GM13976 (cell line): Measurements from ENCODE around the gene FHOD3.
"Not testable (repeated sequence)": the region's sequence is repeated elsewhere in the genome, so short reads cannot be mapped to it uniquely, and the experiment has no call there.

Source experiments
- DNase-seq: peaks from one replicate; pipeline ENCODE4 v3.0.0; 2012; ENCODE audit warnings: low spot score
- in situ Hi-C: fragments of 300-500 bp; cut with MboI; formaldehyde crosslinking; loops from one replicate; pipeline ENCODE4 v1.12.0; 2022; ENCODE audit warnings: low sequenced_read_pairs, mixed read lengths, inconsistent platforms; ENCODE audit not compliant: unreplicated experiment
- TF ChIP-seq, protein P1 (sequence below): IDR thresholded peaks from 2 replicates; pipeline ENCODE4 v1.5.1; 2012; ENCODE audit warnings: borderline replicate concordance, mild to moderate bottlenecking; ENCODE audit not compliant: insufficient read depth; ENCODE audit errors: extremely low read depth, missing control alignments, control extremely low read depth

The FHOD3 gene

DNA sequence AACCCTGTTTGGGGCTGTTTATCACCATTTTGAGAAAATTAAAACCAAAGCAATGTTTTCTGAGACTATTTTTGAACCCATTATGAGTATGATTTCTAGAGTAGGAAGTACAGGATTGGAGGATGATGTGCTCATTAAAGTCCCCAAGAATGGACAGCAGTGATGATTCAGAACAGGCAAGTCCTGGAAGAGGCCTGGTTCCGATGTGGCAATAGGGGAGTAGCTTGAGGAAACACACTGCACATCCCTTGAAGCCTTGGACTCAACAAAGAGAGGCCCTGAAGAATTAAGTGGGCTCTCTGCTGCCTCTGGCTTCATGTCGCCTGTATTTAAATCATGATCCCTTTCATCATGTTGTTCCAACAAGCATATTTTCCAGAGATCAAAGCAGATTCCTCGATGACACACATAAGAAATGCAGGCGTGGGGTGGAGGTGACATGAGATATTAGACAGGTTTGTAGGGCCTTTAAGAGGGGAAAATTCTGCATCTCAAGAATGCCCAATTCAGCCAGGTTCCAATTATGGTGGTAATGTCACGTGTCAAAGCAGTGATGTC is 242.2 kb downstream of the FHOD3 start:
- DNase-seq: no peak

DNA sequence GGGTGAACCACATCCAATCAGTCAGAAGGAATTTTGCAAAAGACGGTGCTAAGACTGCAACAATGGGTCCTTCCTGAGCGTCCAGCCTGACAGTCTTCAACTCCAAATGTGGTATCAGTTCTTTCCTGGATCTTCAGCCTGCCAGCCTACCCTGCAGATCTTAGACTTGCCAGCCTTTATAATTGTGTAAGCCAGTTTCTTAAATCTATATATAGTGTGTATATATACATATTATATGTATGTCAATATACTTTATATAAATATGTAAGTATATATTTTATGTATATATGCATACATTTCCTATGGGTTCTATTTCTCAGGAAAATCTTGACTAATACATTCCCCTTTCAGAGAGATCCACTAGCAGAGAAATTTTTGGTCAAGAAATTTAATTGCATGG is 245.5 kb downstream of the FHOD3 start:
- in situ Hi-C loops: no loop called here
- DNase-seq: no peak
- TF ChIP-seq, protein P1, sequence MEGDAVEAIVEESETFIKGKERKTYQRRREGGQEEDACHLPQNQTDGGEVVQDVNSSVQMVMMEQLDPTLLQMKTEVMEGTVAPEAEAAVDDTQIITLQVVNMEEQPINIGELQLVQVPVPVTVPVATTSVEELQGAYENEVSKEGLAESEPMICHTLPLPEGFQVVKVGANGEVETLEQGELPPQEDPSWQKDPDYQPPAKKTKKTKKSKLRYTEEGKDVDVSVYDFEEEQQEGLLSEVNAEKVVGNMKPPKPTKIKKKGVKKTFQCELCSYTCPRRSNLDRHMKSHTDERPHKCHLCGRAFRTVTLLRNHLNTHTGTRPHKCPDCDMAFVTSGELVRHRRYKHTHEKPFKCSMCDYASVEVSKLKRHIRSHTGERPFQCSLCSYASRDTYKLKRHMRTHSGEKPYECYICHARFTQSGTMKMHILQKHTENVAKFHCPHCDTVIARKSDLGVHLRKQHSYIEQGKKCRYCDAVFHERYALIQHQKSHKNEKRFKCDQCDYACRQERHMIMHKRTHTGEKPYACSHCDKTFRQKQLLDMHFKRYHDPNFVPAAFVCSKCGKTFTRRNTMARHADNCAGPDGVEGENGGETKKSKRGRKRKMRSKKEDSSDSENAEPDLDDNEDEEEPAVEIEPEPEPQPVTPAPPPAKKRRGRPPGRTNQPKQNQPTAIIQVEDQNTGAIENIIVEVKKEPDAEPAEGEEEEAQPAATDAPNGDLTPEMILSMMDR: no peak

More for the DNA sequence above, 242.2 kb downstream of the FHOD3 start:
- TF ChIP-seq, protein P1: no peak
- in situ Hi-C loops: no loop called here

DNA sequence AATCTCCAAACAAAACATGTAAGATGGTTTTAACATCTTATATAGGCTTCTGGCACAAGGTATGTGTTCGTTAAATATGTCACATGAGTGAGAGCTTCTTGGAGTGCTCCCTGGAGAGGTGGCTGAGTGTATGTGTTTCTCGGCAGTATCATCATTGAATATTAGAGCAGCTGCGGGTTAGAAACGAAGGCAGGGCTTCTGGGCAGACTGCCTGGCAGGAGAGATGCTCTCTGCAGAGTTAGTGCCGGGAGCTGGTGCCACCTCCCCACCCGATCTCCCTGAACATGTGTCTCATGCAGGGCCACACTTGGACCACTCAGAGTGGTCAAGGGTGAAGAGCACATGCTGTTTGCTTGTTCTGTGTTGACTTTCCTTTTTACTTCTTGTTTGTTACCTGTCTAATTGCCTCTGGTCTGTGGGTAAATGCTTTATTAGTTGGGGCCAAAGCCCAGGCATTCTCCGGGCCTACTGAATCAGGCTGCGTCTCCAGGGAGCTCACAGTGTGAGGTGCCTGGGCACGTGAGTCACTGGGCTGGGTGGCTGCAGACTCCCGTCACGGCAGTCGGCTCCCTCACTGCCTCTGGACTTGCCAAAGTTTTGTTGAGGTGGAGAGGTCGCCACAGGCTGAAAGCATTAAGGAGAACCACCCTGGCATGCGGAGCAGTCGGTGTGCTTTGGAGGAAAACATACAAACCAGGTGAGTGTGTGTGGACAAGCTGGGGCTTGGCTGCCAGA is 246.6 kb downstream of the FHOD3 start:
- DNase-seq: no peak

DNA sequence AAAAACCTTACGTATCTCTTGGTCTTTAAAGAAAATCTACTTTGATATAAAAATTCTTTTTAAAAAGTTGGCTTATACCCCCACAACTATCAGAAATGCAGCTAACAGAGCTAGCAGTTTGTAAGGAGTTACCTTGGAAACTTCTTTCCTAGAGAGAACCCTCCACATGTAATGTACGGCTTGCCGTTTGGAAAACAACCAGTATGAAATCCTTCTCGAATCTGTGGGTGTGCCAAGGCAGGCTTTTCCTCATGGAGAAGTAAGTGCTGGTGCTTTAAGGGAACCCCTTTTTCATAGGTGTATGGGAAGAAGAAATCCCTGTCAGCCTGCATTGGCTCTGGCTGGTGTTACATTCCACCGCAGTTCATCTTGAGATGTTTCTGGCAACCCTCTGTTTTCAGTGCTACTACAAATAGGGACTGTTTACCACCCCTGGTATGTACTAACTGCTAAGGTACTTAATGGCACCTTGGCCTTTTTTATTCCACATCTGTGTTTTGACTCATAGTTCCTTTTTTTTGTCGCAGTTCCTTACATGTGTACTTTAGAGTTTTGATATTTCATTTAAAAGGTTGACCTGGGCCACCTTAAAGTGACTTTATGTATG is 248.4 kb downstream of the FHOD3 start:
- DNase-seq: no peak
- TF ChIP-seq, protein P1: no peak
- in situ Hi-C loops: no loop called here

More for the DNA sequence above, 246.6 kb downstream of the FHOD3 start:
- TF ChIP-seq, protein P1: no peak
- in situ Hi-C loops: no loop called here

DNA sequence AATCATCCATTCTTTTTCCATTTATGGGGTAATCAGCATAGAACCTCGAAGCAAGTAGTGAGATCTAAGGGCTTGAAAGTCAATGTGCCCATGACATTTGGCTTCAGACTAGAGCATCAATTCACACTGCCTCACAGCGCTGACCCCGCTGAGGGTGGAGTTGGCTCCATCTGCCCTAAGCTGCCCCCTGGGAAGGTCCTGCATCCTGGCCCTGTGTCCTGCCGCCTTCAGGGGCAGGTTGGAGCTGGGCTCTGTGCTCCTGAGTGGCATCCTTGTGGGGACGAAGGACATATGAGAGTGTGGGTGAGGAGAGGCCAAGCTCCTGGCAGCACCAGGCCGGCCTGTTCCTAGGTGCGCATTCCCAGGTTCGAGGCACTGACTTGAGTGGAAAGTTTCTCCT is 249.4 kb downstream of the FHOD3 start:
- in situ Hi-C loops: no loop called here

DNA sequence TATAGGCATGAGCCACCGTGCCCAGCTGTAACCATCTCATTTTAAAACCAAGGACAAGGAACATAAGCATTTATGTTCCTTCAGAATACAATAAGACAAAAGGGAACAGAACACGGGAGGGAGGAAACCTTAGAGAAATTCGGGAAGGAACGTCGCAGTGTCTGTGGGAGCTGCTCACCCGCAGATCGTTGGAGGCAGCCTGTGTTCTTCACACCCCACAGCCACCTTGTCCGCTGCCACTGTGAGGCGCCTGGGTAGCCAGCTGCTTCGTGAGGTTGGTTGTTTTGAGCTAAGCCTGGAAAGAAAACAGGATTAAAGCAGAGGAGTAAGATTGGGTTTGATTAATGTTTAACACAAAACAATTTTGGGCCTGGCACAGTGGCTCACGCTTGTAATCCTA is 250.0 kb downstream of the FHOD3 start:
- TF ChIP-seq, protein P1: no peak
- in situ Hi-C loops: no loop called here
- no peak for DNase-seq

More for the DNA sequence above, 249.4 kb downstream of the FHOD3 start:
- TF ChIP-seq, protein P1: no peak
- no peak for DNase-seq

DNA sequence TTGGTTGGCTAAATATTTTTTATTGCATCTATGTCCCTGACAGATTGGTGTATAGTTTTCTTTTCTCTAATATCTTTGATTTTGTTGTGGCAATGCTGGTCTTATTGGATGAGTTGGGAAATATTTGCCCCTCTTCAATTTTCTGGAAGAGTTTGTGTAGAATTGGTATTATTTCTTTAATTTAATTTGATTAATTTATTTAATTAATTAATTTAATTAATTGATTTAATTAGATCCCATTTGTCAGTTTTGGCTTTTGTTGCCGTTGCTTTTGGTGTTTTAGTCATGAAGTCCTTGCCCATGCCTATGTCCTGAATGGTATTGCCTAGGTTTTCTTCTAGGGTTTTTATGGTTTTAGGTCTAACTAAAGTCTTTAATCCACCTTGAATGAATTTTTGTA is 253.8 kb downstream of the FHOD3 start:
- DNase-seq, in situ Hi-C loops: not testable (repeated sequence)
